ENCODE data around the gene DCUN1D3.
"Not testable (repeated sequence)": the region's sequence is repeated elsewhere in the genome, so short reads cannot be mapped to it uniquely, and the experiment has no call there.

The DCUN1D3 gene

DNA sequence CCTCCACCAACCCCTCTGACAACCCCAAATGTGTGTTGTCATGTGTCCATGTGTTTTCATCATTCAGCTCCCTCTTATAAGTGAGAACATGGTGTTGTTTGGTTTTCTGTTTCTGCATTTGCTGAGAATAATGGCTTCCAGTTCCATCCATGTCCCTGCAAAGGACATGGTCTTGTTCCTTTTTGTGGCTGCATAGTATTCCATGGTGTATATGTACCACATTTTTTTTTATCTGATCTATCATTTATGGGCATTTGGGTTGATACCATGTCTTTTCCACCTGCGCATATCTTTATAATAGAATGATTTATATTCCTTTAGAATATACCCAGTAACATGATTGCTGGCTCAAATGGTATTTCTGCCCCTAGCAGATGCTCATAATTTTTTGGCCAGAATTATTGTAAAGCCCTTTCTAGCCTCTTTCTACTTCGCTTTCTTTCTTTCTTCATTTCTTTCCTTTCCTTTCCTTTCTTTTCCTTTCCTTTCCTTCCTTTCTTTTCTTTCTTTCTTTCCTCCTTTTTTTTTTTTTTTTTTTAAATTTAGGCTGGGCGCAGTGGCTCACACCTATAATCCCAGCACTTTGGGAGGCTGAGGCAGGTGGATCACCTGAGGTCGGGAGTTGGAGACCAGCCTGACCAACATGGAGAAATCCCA, 81.1 kb downstream of the DCUN1D3 start:
- no peak for DNase-seq

- no peak for DNase-seq
These were observed 85.4 kb downstream of the DCUN1D3 start for GRCh38 chr16:20814784-20815183.

DNA sequence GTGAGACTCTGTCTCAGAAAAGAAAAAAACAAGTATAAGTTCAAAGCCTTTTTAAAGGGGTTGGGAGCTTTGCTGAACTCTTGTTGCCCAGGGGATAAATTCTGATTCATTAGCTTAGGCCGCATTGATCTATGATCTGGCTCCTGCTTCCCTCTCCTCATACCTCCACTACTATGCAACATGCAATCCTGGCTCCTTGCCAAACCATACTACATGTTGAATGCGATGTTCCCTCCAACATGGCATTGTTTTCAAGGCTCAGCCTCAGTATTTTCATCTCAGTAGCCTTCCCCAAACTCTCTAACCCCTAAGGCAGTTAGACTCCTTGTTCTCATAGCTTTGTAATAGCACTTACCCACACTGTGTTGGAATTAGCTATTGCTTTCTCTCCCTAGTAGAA, 87.6 kb downstream of the DCUN1D3 start:
- no peak for DNase-seq

DNA sequence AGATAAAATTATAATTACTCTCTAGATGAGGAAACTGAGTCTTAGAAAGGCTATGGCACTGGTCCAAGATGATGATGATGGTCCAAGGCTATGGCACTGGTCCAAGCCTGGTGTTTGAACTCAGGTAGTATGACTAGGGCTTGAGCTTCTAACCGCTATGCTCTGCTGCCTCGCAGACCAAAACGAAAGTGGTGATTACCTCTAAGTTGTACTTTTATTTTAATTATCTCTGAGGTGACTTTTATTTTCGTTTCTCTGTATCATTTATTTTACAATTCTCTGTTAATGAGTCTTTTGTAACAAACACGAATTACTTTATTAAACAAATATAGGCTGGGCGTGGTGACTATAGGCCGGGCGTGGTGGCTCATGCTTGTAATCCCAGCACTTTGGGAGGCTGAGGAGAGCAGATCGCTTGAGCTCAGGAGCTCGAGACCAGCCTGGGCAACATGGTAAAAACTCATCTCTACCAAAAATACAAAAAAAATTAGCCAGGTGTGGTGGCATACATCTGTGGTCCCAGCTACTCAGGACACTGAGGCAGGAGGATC, 88.2 kb downstream of the DCUN1D3 start:
- DNase-seq = no peak

DNA sequence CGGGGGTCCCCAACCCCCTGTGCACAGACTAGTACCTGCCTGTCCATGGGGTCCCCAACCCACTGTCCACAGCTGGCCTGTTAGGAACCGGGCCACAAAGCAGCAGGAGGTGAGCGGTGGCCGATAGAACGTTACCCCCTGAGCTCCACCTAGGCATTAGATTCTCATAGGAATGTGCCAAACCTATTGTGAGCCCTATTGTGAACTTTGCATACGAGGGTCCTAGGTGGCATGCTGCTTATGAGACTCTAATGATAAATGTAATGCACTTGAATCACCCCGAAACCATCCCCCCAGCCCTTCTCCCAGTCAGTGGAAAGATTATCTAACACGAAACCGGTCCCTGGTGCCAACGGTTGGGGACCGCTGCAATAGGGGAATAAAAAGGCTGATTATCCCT, 92.3 kb downstream of the DCUN1D3 start:
- no peak for DNase-seq

DNA sequence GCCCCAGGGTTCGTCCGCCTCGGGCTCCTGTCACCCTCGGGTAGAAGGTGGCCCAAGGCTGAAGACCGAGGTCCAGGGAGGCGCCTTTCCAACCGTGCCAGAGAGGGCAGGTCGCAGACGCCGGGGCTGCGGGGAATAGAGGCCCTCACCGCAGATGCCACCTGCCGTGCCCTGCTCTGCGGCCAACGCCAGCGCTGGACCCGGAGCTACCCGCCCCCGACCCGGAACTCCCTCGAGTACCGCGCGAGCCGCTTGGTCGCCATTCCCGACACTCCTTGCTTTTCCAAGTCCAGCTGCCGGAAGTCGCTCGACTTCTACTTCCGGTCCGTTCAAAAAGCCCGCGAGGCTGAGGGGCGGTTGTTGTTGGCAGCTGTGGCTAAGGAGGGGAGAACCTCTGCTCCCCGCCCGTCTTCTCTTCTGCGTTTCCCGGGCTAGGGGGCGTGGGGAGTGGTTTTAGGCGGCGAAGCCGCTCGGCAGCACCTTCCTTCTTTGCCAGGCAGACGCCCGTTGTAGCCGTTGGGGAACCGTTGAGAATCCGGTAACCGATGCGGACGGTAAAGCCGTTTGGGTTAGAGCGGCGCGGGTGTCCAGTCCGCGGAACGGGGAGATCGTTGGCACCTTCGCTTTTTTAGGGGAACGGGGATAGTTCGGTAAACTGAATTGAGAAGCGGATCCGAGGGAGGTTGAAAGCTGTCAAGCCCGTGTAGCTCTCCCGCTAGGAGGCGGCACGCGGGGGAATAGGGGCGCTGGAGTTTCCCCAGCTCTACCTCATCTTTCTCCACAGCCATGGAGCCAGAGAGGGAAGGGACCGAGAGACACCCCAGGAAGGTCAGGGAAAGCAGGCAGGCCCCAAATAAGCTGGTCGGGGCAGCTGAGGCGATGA, 93.7 kb downstream of the DCUN1D3 start, which contains the start of the genes ERI2 and REXO5:
TSS of gene ERI2 (minus strand) at position 305 of the 883 bp plus-strand sequence. CDS start at position 263, 42 bp downstream.
TSS of gene REXO5 (plus strand) at position 360 of the 883 bp plus-strand sequence. CDS start at position 787, 427 bp downstream.
- DNase-seq = peak; percentile 63

- not testable (repeated sequence) for DNase-seq
These were observed 94.4 kb downstream of the DCUN1D3 start for GRCh38 chr16:20805684-20806167.

Measured in NCI-H187 treated with DMSO at 0.1 percent for 48 hours (cell line).